A549 (cell line): ENCODE results near the gene ATP11A.

Experiments used
- CHD4 ChIP-seq: fragments of 200-600 bp; sonication (generic); IDR thresholded peaks from 2 replicates; pipeline ENCODE4 v1.6.1; 2016; ENCODE audit warnings: antibody characterized with exemption, mild to moderate bottlenecking, borderline replicate concordance
- CTCF ChIP-seq: fragments of >200 bp; sonication (Bioruptor Twin); formaldehyde crosslinking; IDR thresholded peaks from 3 replicates; pipeline ENCODE4 v1.5.1; 2016
- EHF ChIP-seq: fragments of 250-450 bp; sonication (Bioruptor Pico); IDR thresholded peaks from 2 replicates; pipeline ENCODE4 v1.5.0; 2020; ENCODE audit warnings: mild to moderate bottlenecking
- EP300 ChIP-seq, 2 experiments: fragments of >200 bp; sonication (Bioruptor Twin); formaldehyde crosslinking; IDR thresholded peaks; 2 replicates in 1 of 2; 3 replicates in 1 of 2; pipeline ENCODE4 v1.6.1; 2016 to 2017
- JUNB ChIP-seq: fragments of >200 bp; sonication (Bioruptor Twin); formaldehyde crosslinking; IDR thresholded peaks from 2 replicates; pipeline ENCODE4 v1.6.1; 2016
- POLR2A ChIP-seq: IDR thresholded peaks from 2 replicates; pipeline ENCODE4 v1.6.1; 2012; ENCODE audit warnings: mild to moderate bottlenecking, low read length
- RAD21 ChIP-seq, 2 experiments: fragments of >200 bp in 1 of 2; sonication (Bioruptor Twin) in 1 of 2; formaldehyde crosslinking in 1 of 2; IDR thresholded peaks in 1 of 2; conservative IDR thresholded peaks in 1 of 2; 2 replicates in 1 of 2; 3 replicates in 1 of 2; pipeline ENCODE4 v1.6.1; 2012 to 2018; ENCODE audit warnings: inconsistent platforms in 1 of 2
- RFX5 ChIP-seq: fragments of 450-650 bp; IDR thresholded peaks from 2 replicates; pipeline ENCODE4 v1.7.1; 2014; ENCODE audit warnings: antibody characterized with exemption, mild to moderate bottlenecking, moderate library complexity
- USF2 ChIP-seq: fragments of 450-650 bp; IDR thresholded peaks from 2 replicates; pipeline ENCODE4 v1.6.1; 2014; ENCODE audit warnings: antibody characterized with exemption
- TF ChIP-seq, protein P1 (sequence below): fragments of 150-350 bp; IDR thresholded peaks from 2 replicates; pipeline ENCODE4 v1.6.1; 2014; ENCODE audit warnings: low read depth, mild to moderate bottlenecking, low read length

DNA sequence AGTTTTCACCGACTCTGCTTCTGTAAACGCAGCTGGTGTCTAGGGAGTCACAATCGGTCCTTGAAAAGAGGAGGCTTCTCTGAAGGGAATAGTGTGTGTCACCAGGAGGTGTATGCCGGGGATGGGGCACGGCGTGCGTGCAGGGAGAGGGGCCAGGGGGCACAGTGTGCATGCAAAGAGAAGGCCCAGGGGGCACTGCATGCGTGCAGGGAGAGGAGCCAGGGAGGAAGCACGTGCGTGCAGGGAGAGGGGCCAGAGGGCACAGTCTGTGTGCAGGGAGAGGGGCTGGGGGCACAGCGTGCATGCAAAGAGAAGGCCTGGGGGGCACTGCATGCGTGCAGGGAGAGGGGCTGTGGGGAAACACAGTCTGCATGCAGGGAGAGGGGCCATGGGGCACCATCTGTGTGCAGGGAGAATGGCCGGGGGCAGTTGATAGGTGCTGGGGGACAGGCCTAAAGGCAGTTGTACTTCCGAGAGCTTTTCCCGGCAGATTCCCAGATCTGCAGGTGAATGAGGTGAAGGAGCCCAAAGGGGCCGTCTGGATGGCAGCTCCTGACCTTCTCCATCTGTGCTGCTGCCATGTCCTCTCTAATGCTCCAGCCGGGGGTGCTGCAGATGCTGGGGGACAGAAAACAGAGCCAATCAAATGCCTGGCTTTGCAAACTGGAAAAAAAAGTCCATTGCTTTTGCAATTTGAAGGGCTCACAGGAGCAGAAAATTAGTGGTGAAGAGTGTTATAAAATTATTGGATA, 36.4 kb downstream of the ATP11A start:
- no peak for TF ChIP-seq CTCF
- TF ChIP-seq POLR2A = no peak
- no peak for TF ChIP-seq JUNB
- TF ChIP-seq EHF (CRISPR knock-in tag) = no peak
- no peak for TF ChIP-seq RAD21 (conservative IDR thresholded peaks at IDR 0.05 in 1 of 2, IDR thresholded peaks at IDR 0.05 in 1 of 2)
- TF ChIP-seq USF2 = no peak
- TF ChIP-seq, protein P1, sequence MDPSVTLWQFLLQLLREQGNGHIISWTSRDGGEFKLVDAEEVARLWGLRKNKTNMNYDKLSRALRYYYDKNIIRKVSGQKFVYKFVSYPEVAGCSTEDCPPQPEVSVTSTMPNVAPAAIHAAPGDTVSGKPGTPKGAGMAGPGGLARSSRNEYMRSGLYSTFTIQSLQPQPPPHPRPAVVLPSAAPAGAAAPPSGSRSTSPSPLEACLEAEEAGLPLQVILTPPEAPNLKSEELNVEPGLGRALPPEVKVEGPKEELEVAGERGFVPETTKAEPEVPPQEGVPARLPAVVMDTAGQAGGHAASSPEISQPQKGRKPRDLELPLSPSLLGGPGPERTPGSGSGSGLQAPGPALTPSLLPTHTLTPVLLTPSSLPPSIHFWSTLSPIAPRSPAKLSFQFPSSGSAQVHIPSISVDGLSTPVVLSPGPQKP = no peak
- TF ChIP-seq CHD4 = no peak
- TF ChIP-seq RFX5 = no peak
- TF ChIP-seq EP300 (IDR thresholded peaks at IDR 0.05) = no peak
